Right lobe of liver (tissue), 4 donors: ENCODE data around the gene ATP6V1C2.

ENCODE experiments used
- POLR2A ChIP-seq: fragments of 450-650 bp; IDR thresholded peaks from one replicate; pipeline ENCODE4 v1.6.1; 2017; ENCODE audit warnings: antibody characterized with exemption, mild to moderate bottlenecking
- TF ChIP-seq, protein P1 (sequence below), 4 donors: fragments of 200-600 bp in 3 of 4; fragments of 450-650 bp in 1 of 4; IDR thresholded peaks; one replicate each; pipeline versions ENCODE4 v1.5.1 to v1.8.0; 2016 to 2022; ENCODE audit warnings: antibody characterized with exemption in 4 of 4, mild to moderate bottlenecking in 2 of 4
- donor health status: DM: no; HTN: no; CAD: no.
- donor health status: DM: no; HTN: no; CAD: no.
- donor health status: DM: no; HTN: yes; CAD: no.

DNA sequence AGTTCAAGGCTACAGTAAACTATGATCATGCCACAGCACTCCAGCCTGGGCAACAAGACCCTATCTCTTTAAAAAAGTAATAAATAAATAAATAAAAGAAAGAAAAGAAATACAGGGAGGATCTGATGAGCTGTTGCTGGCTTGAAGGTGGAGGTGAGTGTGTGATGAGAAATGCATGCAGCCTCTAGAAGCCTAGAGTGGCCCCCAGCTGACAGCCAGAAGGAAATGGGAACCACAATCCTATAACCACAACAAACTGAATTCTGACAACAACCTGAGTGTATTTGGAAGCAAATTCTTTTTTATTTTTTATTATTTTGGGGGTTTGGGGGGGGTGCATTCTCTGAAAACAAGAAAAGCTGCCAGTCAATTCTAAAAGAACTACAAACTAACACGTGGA, 46.3 kb upstream of the ATP6V1C2 start:
- TF ChIP-seq, protein P1, sequence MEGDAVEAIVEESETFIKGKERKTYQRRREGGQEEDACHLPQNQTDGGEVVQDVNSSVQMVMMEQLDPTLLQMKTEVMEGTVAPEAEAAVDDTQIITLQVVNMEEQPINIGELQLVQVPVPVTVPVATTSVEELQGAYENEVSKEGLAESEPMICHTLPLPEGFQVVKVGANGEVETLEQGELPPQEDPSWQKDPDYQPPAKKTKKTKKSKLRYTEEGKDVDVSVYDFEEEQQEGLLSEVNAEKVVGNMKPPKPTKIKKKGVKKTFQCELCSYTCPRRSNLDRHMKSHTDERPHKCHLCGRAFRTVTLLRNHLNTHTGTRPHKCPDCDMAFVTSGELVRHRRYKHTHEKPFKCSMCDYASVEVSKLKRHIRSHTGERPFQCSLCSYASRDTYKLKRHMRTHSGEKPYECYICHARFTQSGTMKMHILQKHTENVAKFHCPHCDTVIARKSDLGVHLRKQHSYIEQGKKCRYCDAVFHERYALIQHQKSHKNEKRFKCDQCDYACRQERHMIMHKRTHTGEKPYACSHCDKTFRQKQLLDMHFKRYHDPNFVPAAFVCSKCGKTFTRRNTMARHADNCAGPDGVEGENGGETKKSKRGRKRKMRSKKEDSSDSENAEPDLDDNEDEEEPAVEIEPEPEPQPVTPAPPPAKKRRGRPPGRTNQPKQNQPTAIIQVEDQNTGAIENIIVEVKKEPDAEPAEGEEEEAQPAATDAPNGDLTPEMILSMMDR (IDR thresholded peaks at IDR 0.05) = no peak
- TF ChIP-seq POLR2A = no peak
